Measurements from ENCODE around the gene TAS2R30.

DNA sequence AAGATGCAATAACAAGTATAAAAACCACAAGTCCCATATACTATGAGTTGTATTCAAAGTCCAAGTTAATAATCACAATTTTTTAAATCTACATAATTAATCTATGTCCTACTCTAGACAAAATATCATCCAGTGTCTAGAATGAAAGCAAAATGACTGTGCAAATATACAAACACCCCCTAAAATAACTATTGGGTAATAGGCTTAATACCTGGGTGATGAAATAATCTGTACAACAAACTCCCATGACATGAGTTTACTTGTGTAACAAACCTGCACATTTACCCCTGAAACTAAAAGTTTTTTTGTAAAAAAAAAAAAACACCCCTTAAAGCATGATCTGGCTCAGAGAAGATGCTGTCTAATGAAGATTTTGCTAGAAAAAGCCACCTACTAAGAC is 48.1 kb upstream of the TAS2R30 start:
- no peak for TF ChIP-seq POLR2A (IDR thresholded peaks at IDR 0.05)
- TF ChIP-seq, protein P1, sequence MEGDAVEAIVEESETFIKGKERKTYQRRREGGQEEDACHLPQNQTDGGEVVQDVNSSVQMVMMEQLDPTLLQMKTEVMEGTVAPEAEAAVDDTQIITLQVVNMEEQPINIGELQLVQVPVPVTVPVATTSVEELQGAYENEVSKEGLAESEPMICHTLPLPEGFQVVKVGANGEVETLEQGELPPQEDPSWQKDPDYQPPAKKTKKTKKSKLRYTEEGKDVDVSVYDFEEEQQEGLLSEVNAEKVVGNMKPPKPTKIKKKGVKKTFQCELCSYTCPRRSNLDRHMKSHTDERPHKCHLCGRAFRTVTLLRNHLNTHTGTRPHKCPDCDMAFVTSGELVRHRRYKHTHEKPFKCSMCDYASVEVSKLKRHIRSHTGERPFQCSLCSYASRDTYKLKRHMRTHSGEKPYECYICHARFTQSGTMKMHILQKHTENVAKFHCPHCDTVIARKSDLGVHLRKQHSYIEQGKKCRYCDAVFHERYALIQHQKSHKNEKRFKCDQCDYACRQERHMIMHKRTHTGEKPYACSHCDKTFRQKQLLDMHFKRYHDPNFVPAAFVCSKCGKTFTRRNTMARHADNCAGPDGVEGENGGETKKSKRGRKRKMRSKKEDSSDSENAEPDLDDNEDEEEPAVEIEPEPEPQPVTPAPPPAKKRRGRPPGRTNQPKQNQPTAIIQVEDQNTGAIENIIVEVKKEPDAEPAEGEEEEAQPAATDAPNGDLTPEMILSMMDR (IDR thresholded peaks at IDR 0.05), result no peak
